Brain microvascular endothelial cell (primary cell): ENCODE measurements around the gene CDH19.

Experiments used
- DNase-seq: peaks from one replicate; pipeline ENCODE4 v3.0.0-alpha.2; 2020
- H3K27ac ChIP-seq: fragments of 250-450 bp; sonication (Bioruptor Pico); 2 replicates; pipeline ENCODE4 v1.5.1; 2020; ENCODE audit warnings: mild to moderate bottlenecking, moderate library complexity
- H3K27me3 ChIP-seq: fragments of 250-450 bp; sonication (Bioruptor Pico); replicated peaks from 2 replicates; pipeline ENCODE4 v1.5.1; 2020; ENCODE audit warnings: mild to moderate bottlenecking
- H3K36me3 ChIP-seq: fragments of 250-450 bp; sonication (Bioruptor Pico); replicated peaks from 2 replicates; pipeline ENCODE4 v1.5.1; 2020; ENCODE audit warnings: mild to moderate bottlenecking
- H3K4me3 ChIP-seq: 2 replicates; pipeline ENCODE4 v1.5.1; 2011; ENCODE audit warnings: low read depth, mild to moderate bottlenecking, control low read depth, low read length, moderate library complexity
- in situ Hi-C: cut with HindIII; loops from 2 replicates; pipeline ENCODE4 v1.10.0; 2017; ENCODE audit warnings: low sequenced_read_pairs, low pct_ligation_motif_present
- TF ChIP-seq, protein P1 (sequence below): IDR thresholded peaks from 2 replicates; pipeline ENCODE4 v1.5.1; 2011; ENCODE audit warnings: low read depth, mild to moderate bottlenecking, moderate library complexity, low read length, control low read depth, inconsistent platforms; ENCODE audit errors: missing control alignments

Gene CDH19

DNA sequence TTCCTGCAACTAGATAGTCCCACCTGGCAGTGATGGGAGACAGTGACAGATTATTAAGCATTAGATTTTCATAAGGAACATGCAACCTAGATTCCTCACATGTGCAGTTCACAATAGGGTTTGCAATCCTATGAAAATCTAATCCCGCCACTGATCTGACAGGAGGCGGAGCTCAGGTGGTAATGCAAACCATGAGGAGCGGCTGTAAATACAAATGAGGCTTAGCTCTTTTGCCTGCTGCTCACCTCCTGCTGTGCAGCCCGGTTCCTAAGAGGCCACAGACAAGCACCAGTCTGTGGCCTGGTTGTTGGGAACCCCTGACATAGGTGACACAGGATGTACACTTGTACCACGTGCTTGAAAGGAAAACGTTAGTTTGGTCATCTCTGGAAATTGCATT, 41.6 kb downstream of the CDH19 start:
- no peaks in the 10 kb centered on the region for H3K36me3 ChIP-seq
- DNase-seq = no peak
- no peak overlapping the region for H3K27ac ChIP-seq
- in situ Hi-C loops = no loop called here
- no peaks in the 10 kb centered on the region for H3K27me3 ChIP-seq
- no peak overlapping the region for H3K4me3 ChIP-seq
- TF ChIP-seq, protein P1, sequence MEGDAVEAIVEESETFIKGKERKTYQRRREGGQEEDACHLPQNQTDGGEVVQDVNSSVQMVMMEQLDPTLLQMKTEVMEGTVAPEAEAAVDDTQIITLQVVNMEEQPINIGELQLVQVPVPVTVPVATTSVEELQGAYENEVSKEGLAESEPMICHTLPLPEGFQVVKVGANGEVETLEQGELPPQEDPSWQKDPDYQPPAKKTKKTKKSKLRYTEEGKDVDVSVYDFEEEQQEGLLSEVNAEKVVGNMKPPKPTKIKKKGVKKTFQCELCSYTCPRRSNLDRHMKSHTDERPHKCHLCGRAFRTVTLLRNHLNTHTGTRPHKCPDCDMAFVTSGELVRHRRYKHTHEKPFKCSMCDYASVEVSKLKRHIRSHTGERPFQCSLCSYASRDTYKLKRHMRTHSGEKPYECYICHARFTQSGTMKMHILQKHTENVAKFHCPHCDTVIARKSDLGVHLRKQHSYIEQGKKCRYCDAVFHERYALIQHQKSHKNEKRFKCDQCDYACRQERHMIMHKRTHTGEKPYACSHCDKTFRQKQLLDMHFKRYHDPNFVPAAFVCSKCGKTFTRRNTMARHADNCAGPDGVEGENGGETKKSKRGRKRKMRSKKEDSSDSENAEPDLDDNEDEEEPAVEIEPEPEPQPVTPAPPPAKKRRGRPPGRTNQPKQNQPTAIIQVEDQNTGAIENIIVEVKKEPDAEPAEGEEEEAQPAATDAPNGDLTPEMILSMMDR = no peak

DNA sequence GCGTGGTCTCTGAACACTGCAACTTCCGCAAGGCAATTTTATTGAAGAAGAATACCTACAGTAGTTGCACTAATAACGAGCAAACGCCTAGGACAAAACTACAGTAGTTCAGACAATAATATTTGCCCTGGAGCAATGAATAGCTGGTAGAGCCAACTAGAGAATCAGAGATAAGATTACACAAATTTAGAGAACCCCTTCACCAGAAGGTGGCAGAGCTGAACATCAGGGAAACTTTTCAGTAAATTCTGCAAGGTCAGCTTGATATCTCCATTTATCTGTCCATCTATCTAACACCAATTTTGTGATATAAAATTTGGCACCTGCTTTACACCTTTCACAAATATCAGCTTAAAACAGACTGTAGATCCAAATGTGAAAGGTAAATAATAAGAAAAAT, 43.8 kb downstream of the CDH19 start:
- no peaks in the 10 kb centered on the region for H3K36me3 ChIP-seq
- TF ChIP-seq, protein P1 = peak; percentile 59
- no peaks in the 10 kb centered on the region for H3K27me3 ChIP-seq
- H3K27ac ChIP-seq = no peak overlapping the region
- H3K4me3 ChIP-seq = no peak overlapping the region
- DNase-seq = peak; percentile 30
- in situ Hi-C loops = no loop called here

DNA sequence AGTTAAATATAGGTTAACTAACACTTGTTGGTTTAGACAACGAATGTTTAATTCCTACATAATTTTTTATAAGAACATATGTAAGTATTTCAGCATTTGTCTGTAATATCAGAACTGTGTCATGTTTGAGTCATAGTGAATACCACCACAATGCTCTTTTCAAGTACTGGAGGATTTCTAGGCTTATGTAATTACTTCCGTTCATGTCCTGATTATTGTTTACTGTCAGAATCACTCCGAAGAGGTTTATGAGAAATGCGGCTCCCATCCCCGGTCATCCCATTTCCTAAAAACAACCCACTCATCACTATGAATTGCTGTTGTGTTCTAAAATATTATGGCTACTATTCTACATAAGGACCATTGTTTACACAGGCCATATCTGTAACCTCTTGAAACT, 45.1 kb downstream of the CDH19 start:
- H3K4me3 ChIP-seq = no peak overlapping the region
- H3K27me3 ChIP-seq = no peaks in the 10 kb centered on the region
- H3K36me3 ChIP-seq = no peaks in the 10 kb centered on the region
- TF ChIP-seq, protein P1 = no peak
- no peak for DNase-seq
- in situ Hi-C loops = no loop called here
- H3K27ac ChIP-seq = no peak overlapping the region

DNA sequence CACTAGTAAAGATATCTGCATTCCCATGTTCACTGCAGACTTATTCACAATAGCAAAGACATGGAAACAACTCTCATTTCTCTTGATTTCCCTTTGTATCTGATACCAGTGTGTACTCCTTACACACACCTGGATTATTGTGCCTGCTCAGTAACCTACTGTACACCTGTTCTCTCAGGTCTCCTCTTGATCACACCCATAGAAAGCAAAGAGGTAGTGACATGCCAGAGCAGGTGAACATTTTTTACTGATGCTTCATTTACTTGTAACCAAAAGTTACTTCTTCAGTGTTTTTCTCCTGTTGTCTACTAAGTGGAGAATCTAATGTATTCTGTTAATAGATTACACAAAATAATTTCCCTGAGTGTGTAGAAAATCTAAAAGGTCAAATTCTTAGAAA, 46.8 kb downstream of the CDH19 start:
- DNase-seq = no peak
- in situ Hi-C loops = no loop called here
- Histone ChIP-seq H3K4me3 (no peak overlapping the region), H3K27ac (no peak overlapping the region), H3K36me3 (no peaks in the 10 kb centered on the region), H3K27me3 (no peaks in the 10 kb centered on the region)
- TF ChIP-seq, protein P1 = no peak

DNA sequence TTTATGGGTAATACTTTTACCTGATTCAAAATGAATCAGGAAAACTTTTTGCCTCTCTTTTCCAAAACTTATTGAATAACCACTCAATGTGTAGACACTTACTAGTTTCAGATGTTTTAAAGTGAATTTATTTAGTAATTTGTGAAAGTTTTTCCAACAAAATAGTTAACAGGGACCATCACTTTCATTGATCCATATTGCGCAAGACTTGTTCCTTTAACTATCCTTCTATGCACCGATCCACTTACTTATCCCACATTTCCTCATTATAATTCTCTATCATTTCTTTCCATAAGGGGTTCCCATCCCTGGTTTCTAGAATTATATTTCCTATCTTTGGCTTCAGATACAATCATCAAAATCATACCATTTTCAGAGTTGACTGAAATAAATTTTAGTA, 48.3 kb downstream of the CDH19 start:
- Histone ChIP-seq H3K27ac (no peak overlapping the region), H3K4me3 (no peak overlapping the region), H3K36me3 (no peaks in the 10 kb centered on the region), H3K27me3 (no peaks in the 10 kb centered on the region)
- no peak for DNase-seq
- TF ChIP-seq, protein P1 = no peak
- in situ Hi-C loops = no loop called here

DNA sequence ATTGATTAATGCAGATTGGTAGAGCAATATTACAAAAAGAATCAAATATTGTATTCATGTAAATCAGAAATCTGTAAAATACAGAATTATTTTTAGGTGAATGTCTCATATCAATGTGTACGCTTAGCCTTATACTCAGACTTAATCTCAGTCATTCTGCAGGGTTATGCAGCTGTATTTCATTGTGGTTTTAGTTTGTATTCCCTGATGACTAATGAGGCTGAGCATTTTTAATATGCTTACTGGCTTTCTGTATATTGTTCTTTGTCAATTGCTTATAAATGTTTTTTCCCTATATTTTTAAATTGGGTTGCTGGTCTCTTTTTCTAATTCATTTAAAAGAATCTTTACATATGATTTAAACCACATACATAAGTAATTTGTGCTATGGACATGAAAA, 50.1 kb downstream of the CDH19 start:
- TF ChIP-seq, protein P1 = no peak
- DNase-seq = peak; percentile 7
- in situ Hi-C loops = no loop called here
- H3K27ac ChIP-seq = no peak overlapping the region
- H3K4me3 ChIP-seq = no peak overlapping the region
- H3K27me3 ChIP-seq = no peaks in the 10 kb centered on the region
- no peaks in the 10 kb centered on the region for H3K36me3 ChIP-seq
